HepG2 (cell line): ENCODE measurements around the gene MAN1C1. TPM values are rescaled to one million over a fixed set of nuclear protein-coding genes. Genes with fewer than 3 reads are reported as not detected.

Experiments
- ATAC-seq: fragments of 200-7000 bp; cut with Tn5 transposase; 3 replicates; pipeline ENCODE4 v1.9.1; 2020; ENCODE audit warnings: mild to moderate bottlenecking, moderate library complexity
- BruUV-seq: library from RNA; stranded (reverse); fragments of 400-500 nt; replicated peaks from 2 replicates; lab custom pipeline; 2021; lab: Mats Ljungman, UMichigan
- CTCF ChIA-PET: fragments of 300-600 bp; formaldehyde crosslinking; extraction: SDS; loops from one replicate; lab custom pipeline; 2021; ENCODE audit warnings: low total read pairs, inconsistent platforms, low intra/inter-chr PET ratio; lab: Yijun Ruan, JAX
- POLR2A ChIA-PET: fragments of 350-600 bp; sonication (Branson Sonifier 250); formaldehyde crosslinking; loops from one replicate; lab custom pipeline; 2020; ENCODE audit warnings: antibody characterized with exemption, inconsistent platforms; lab: Yijun Ruan, JAX
- DNase-seq: peaks from one replicate; pipeline ENCODE4 v3.0.0-alpha.2; 2015; ENCODE audit warnings: low spot score
- FAIRE-seq: peaks from 3 replicates; lab custom pipeline; 2011; peaks lifted over from hg19 to GRCh38; lab: Jason Lieb, UNC
- H2AFZ ChIP-seq: one replicate; pipeline ENCODE4 v1.6.1; 2011; ENCODE audit warnings: low read length, inconsistent platforms
- H3K27ac ChIP-seq: fragments of 300-600 bp; 3 replicates; pipeline ENCODE4 v1.8.0; 2011; ENCODE audit warnings: mixed run types, mild to moderate bottlenecking, mixed read lengths, low read length, inconsistent platforms; ENCODE audit not compliant: insufficient read depth; ENCODE audit errors: extremely low read length
- H3K27me3 ChIP-seq, 2 experiments: fragments of 200-600 bp in 1 of 2; 2 replicates in 1 of 2; 3 replicates in 1 of 2; pipeline versions ENCODE4 v1.6.0 to v1.8.0; 2011; ENCODE audit warnings: low read length in 2 of 2, mild to moderate bottlenecking in 2 of 2, moderate library complexity in 2 of 2, inconsistent platforms in 1 of 2; ENCODE audit not compliant: insufficient read depth in 2 of 2, control insufficient read depth in 1 of 2
- H3K36me3 ChIP-seq, 2 experiments: fragments of 200-600 bp in 1 of 2; replicated peaks in 1 of 2; 2 replicates in 1 of 2; 3 replicates in 1 of 2; pipeline versions ENCODE4 v1.5.1 to v1.8.0; 2011; ENCODE audit warnings: low read length in 2 of 2, inconsistent platforms in 1 of 2; ENCODE audit not compliant: insufficient read depth in 2 of 2, control insufficient read depth in 1 of 2
- H3K4me1 ChIP-seq: 2 replicates; pipeline ENCODE4 v1.5.1; 2012; ENCODE audit warnings: low read length, inconsistent platforms; ENCODE audit not compliant: insufficient read depth
- H3K4me2 ChIP-seq: 2 replicates; pipeline ENCODE4 v1.6.0; 2011; ENCODE audit warnings: low read depth, low read length, inconsistent platforms
- H3K4me3 ChIP-seq, 3 experiments: fragments of 200-600 bp in 1 of 3; sonication (generic), shearing (Covaris generic) in 1 of 3; replicated peaks in 1 of 3; 2 replicates each; pipeline ENCODE4 v1.5.1; 2011 to 2016; ENCODE audit warnings: low read length in 3 of 3, inconsistent platforms in 2 of 3, low read depth in 2 of 3, mild to moderate bottlenecking in 2 of 3, control low read depth in 1 of 3, mixed read lengths in 1 of 3; ENCODE audit not compliant: insufficient read depth in 1 of 3
- H3K79me2 ChIP-seq: one replicate; pipeline ENCODE4 v1.6.1; 2011; ENCODE audit warnings: low read length, inconsistent platforms; ENCODE audit not compliant: insufficient read depth
- H3K9ac ChIP-seq: 2 replicates; pipeline ENCODE4 v1.6.0; 2011; ENCODE audit warnings: mild to moderate bottlenecking, low read depth, low read length, inconsistent platforms; ENCODE audit not compliant: insufficient read depth
- H3K9me3 ChIP-seq: 2 replicates; pipeline ENCODE4 v1.5.1; 2012; ENCODE audit warnings: mild to moderate bottlenecking, low read length
- H4K20me1 ChIP-seq: 2 replicates; pipeline ENCODE4 v1.6.0; 2011; ENCODE audit warnings: inconsistent platforms, mild to moderate bottlenecking, low read length, moderate library complexity; ENCODE audit not compliant: insufficient read depth
- MBD4 ChIP-seq: IDR thresholded peaks from 2 replicates; pipeline ENCODE4 v1.6.1; 2012; ENCODE audit warnings: low read length, inconsistent platforms, borderline replicate concordance
- SCMH1 ChIP-seq: sonication (generic); formaldehyde crosslinking; IDR thresholded peaks from 2 replicates; pipeline ENCODE4 v1.9.0; 2021; ENCODE audit warnings: missing genetic modification reagents, mild to moderate bottlenecking, borderline replicate concordance
- TEAD3 ChIP-seq: optimal IDR thresholded peaks from 2 replicates; pipeline ENCODE3; 2016; ENCODE audit warnings: borderline replicate concordance
- ZNF567 ChIP-seq: sonication (generic); formaldehyde crosslinking; IDR thresholded peaks from 2 replicates; pipeline ENCODE4 v1.8.1; 2023; ENCODE audit warnings: mild to moderate bottlenecking, missing genetic modification reagents, borderline replicate concordance
- ZNF572 ChIP-seq: sonication (generic); formaldehyde crosslinking; IDR thresholded peaks from 2 replicates; pipeline ENCODE4 v1.5.1; 2020; ENCODE audit warnings: mild to moderate bottlenecking, missing genetic modification reagents
- ZNF678 ChIP-seq: sonication (generic); formaldehyde crosslinking; IDR thresholded peaks from 2 replicates; pipeline ENCODE4 v1.4.0; 2020; ENCODE audit warnings: mild to moderate bottlenecking, missing genetic modification reagents
- WGBS: methylation state at CpG from one replicate; pipeline ENCODE4 v1.1.6; 2017; ENCODE audit warnings: low lambda C conversion rate; 5-methylcytosine and 5-hydroxymethylcytosine counted together
- in situ Hi-C: cut with HindIII; loops from 2 replicates; pipeline ENCODE4 v1.10.0; 2017; ENCODE audit warnings: low pct_unique_long_range_greater_than_20kb; ENCODE audit not compliant: extremely low pct_ligation_motif_present
- intact Hi-C: fragments of 100-400 bp; cut with micrococcal nuclease; formaldehyde crosslinking; loops from one replicate; pipeline ENCODE4 v1.10.0; 2022; ENCODE audit not compliant: unreplicated experiment
- polyA plus RNA-seq, 8 experiments: library from polyadenylated mRNA; depleted of rRNA in 3 of 8; stranded (reverse) in 7 of 8; unstranded in 1 of 8; fragments of >200 nt; fragmentation: Illumina TruSeq in 4 of 8; extraction: Trizol in 4 of 8; gene quantifications; 2 replicates each; pipeline versions ENCODE4 v1.2.1 to v1.2.3, GENCODE V29; 2011 to 2016; ENCODE audit warnings: low read depth in 4 of 8, missing spikeins in 1 of 8, mixed read lengths in 1 of 8; ENCODE audit not compliant: insufficient read depth in 1 of 8
- total RNA-seq, 5 experiments: library from RNA; depleted of rRNA; stranded (reverse); fragments of >200 nt; fragmentation: Illumina TruSeq; extraction: Trizol; gene quantifications; 2 replicates each; pipeline ENCODE4 v1.2.3, GENCODE V29; 2016; ENCODE audit warnings: low read depth in 1 of 5
- TF ChIP-seq, protein P1 (sequence below): sonication (generic); formaldehyde crosslinking; IDR thresholded peaks from 2 replicates; pipeline ENCODE4 v1.5.1; 2020; ENCODE audit warnings: missing genetic modification reagents, mild to moderate bottlenecking, borderline replicate concordance
- TF ChIP-seq, protein P2 (sequence below): sonication (generic); formaldehyde crosslinking; IDR thresholded peaks from 2 replicates; pipeline ENCODE4 v1.5.1; 2020; ENCODE audit warnings: missing genetic modification reagents, mild to moderate bottlenecking, borderline replicate concordance
- TF ChIP-seq, protein P3 (sequence below): sonication (generic); formaldehyde crosslinking; IDR thresholded peaks from 2 replicates; pipeline ENCODE4 v1.4.0; 2020; ENCODE audit warnings: mild to moderate bottlenecking, missing genetic modification reagents

MAN1C1 gene
- total and polyA plus RNA-seq, 2 of the 13 experiments (the other 11 are each of a cell fraction or from before 2014, with no cell fraction given), result 0.18 to 0.49 TPM

GRCh38 chr1:25703041-25703440 is 86.5 kb downstream of the MAN1C1 start:
- ATAC-seq (no peak), DNase-seq (no peak), FAIRE-seq (no peak)
- H3K36me3 ChIP-seq, result no peaks in the 10 kb centered on the region
- H3K27ac ChIP-seq, result no peak overlapping the region
- H3K4me3 ChIP-seq, result no peak overlapping the region
- no peak for TF ChIP-seq MBD4
- TF ChIP-seq SCMH1 (CRISPR knock-in tag), result no peak
- H3K4me1 ChIP-seq, result no peaks in the 10 kb centered on the region
- ChIA-PET POLR2A (no interaction called here), CTCF (no interaction called here)
- H3K9me3 ChIP-seq, result no peaks in the 10 kb centered on the region
- in situ Hi-C loops, result no loop called here
- H3K79me2 ChIP-seq, result no peaks in the 10 kb centered on the region
- no peaks in the 10 kb centered on the region for H4K20me1 ChIP-seq
- no peak overlapping the region for H3K4me2 ChIP-seq
- no TSS peak for BruUV-seq
- no peak overlapping the region for H2AFZ ChIP-seq
- peaks cover 0 to 38% of the 10 kb centered on the region in 2 experiments; a peak in 3 of 5 replicates for H3K27me3 ChIP-seq
- intact Hi-C loops, result no loop called here
- WGBS, result no CpG with 5 or more reads among the region's 5 CpGs
- no peak overlapping the region for H3K9ac ChIP-seq

DNA sequence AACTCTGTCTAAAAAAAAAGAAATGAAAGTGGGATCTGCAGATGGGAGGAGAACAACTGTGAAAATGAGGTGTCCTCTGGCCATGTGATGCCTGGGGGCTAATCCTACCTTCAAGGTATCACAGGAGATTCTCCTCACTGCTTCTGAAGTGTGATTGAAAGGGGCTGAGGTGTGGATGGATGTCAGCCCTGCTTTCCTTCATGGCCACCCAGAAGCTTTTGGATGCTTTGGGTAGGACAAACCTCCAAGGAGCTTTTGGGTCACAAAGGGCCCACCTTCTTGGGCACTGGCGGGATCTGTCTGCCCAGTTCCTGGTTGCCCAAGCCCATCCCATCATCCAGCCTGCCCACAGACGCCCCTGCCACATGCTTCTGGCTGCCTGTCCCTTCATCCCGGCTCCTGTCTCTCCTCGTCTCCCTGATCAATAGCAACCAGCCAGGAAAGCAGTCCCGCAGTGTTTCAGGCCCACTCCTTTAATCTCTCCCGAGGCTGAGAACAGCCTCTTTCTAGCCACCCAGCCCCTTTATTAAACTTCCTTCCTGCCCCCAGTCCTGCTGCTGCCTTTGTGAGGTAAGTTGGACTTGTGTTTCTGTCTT is 87.2 kb downstream of the MAN1C1 start:
- peaks cover 0 to 38% of the 10 kb centered on the region in 2 experiments; a peak in 3 of 5 replicates for H3K27me3 ChIP-seq
- POLR2A ChIA-PET, result no interaction called here
- DNase-seq, result no peak
- CTCF ChIA-PET, result no interaction called here
- no peak for ATAC-seq
- H3K4me3 ChIP-seq, result no peak overlapping the region
- FAIRE-seq, result no peak
- H3K4me1 ChIP-seq, result no peaks in the 10 kb centered on the region
- intact Hi-C loops (no loop called here), in situ Hi-C loops (no loop called here)
- no peak overlapping the region for H2AFZ ChIP-seq
- H3K9me3 ChIP-seq, result no peaks in the 10 kb centered on the region
- WGBS, result 49% methylated on average over 4 of the region's 6 CpGs
- TF ChIP-seq ZNF567 (CRISPR knock-in tag) (no peak), ZNF678 (CRISPR knock-in tag) (no peak), ZNF572 (CRISPR knock-in tag) (no peak), TEAD3 (no peak)
- TF ChIP-seq, protein P1, sequence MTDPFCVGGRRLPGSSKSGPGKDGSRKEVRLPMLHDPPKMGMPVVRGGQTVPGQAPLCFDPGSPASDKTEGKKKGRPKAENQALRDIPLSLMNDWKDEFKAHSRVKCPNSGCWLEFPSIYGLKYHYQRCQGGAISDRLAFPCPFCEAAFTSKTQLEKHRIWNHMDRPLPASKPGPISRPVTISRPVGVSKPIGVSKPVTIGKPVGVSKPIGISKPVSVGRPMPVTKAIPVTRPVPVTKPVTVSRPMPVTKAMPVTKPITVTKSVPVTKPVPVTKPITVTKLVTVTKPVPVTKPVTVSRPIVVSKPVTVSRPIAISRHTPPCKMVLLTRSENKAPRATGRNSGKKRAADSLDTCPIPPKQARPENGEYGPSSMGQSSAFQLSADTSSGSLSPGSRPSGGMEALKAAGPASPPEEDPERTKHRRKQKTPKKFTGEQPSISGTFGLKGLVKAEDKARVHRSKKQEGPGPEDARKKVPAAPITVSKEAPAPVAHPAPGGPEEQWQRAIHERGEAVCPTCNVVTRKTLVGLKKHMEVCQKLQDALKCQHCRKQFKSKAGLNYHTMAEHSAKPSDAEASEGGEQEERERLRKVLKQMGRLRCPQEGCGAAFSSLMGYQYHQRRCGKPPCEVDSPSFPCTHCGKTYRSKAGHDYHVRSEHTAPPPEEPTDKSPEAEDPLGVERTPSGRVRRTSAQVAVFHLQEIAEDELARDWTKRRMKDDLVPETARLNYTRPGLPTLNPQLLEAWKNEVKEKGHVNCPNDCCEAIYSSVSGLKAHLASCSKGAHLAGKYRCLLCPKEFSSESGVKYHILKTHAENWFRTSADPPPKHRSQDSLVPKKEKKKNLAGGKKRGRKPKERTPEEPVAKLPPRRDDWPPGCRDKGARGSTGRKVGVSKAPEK, result no peak
- TF ChIP-seq, protein P2, sequence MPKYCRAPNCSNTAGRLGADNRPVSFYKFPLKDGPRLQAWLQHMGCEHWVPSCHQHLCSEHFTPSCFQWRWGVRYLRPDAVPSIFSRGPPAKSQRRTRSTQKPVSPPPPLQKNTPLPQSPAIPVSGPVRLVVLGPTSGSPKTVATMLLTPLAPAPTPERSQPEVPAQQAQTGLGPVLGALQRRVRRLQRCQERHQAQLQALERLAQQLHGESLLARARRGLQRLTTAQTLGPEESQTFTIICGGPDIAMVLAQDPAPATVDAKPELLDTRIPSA, result no peak
- TF ChIP-seq, protein P3, sequence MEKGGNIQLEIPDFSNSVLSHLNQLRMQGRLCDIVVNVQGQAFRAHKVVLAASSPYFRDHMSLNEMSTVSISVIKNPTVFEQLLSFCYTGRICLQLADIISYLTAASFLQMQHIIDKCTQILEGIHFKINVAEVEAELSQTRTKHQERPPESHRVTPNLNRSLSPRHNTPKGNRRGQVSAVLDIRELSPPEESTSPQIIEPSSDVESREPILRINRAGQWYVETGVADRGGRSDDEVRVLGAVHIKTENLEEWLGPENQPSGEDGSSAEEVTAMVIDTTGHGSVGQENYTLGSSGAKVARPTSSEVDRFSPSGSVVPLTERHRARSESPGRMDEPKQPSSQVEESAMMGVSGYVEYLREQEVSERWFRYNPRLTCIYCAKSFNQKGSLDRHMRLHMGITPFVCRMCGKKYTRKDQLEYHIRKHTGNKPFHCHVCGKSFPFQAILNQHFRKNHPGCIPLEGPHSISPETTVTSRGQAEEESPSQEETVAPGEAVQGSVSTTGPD, result no peak
- H4K20me1 ChIP-seq, result no peaks in the 10 kb centered on the region
- BruUV-seq, result no TSS peak
- no peaks in the 10 kb centered on the region for H3K79me2 ChIP-seq
- no peak overlapping the region for H3K4me2 ChIP-seq
- no peak overlapping the region for H3K9ac ChIP-seq
- H3K36me3 ChIP-seq, result no peaks in the 10 kb centered on the region
- no peak overlapping the region for H3K27ac ChIP-seq
